OCI-LY3 (cell line): ENCODE data around the gene KIAA1328.

Experiments
- EZH2phosphoT487 ChIP-seq: fragments of 200-600 bp; shearing (Covaris generic); IDR thresholded peaks from 2 replicates; pipeline ENCODE4 v1.6.1; 2018; ENCODE audit warnings: antibody characterized with exemption, mixed run types, low read depth
- TF ChIP-seq, protein P1 (sequence below): fragments of 200-600, 300-600 bp; sonication (generic); IDR thresholded peaks from 2 replicates; pipeline ENCODE4 v1.5.1; 2014; ENCODE audit warnings: antibody characterized with exemption, low read length, low read depth

GRCh38 chr18:37254973-37255372 lies 426.0 kb downstream of the KIAA1328 start:
- TF ChIP-seq, protein P1, sequence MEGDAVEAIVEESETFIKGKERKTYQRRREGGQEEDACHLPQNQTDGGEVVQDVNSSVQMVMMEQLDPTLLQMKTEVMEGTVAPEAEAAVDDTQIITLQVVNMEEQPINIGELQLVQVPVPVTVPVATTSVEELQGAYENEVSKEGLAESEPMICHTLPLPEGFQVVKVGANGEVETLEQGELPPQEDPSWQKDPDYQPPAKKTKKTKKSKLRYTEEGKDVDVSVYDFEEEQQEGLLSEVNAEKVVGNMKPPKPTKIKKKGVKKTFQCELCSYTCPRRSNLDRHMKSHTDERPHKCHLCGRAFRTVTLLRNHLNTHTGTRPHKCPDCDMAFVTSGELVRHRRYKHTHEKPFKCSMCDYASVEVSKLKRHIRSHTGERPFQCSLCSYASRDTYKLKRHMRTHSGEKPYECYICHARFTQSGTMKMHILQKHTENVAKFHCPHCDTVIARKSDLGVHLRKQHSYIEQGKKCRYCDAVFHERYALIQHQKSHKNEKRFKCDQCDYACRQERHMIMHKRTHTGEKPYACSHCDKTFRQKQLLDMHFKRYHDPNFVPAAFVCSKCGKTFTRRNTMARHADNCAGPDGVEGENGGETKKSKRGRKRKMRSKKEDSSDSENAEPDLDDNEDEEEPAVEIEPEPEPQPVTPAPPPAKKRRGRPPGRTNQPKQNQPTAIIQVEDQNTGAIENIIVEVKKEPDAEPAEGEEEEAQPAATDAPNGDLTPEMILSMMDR: no peak
- TF ChIP-seq EZH2phosphoT487: no peak
